DMS114 treated with DMSO at 0.1 percent for 48 hours (cell line): ENCODE results near the gene NDUFS2.
"Not testable (repeated sequence)": the region's sequence is repeated elsewhere in the genome, so short reads cannot be mapped to it uniquely, and the experiment has no call there.

ENCODE experiments used
- DNase-seq: peaks from one replicate; lab custom pipeline; 2025; ENCODE audit not compliant: unreplicated experiment; lab: John Stamatoyannopoulos, UW

Gene NDUFS2

GRCh38 chr1:161242313-161242712, 40.1 kb downstream of the NDUFS2 start:
- DNase-seq, result no peak

GRCh38 chr1:161244888-161245287, 42.7 kb downstream of the NDUFS2 start:
- DNase-seq, result no peak

- not testable (repeated sequence) for DNase-seq
Measured at GRCh38 chr1:161250100-161250499, 47.9 kb downstream of the NDUFS2 start.

GRCh38 chr1:161250829-161251228, 48.7 kb downstream of the NDUFS2 start:
- DNase-seq, result no peak

GRCh38 chr1:161251579-161251978, 49.4 kb downstream of the NDUFS2 start:
- no peak for DNase-seq

GRCh38 chr1:161255302-161255701, 53.1 kb downstream of the NDUFS2 start:
- DNase-seq, result not testable (repeated sequence)

GRCh38 chr1:161255955-161256520, 53.9 kb downstream of the NDUFS2 start:
- not testable (repeated sequence) for DNase-seq

GRCh38 chr1:161257109-161257508, 54.9 kb downstream of the NDUFS2 start:
- DNase-seq, result not testable (repeated sequence)

GRCh38 chr1:161258439-161259344, 56.5 kb downstream of the NDUFS2 start, which contains the start of gene PCP4L1:
Gene PCP4L1 (plus strand): TSS chr1:161258745. CDS start chr1:161258975, 230 bp downstream.
- peak; percentile 94 for DNase-seq

GRCh38 chr1:161259345-161259702, 57.2 kb downstream of the NDUFS2 start:
- DNase-seq, result no peak

- DNase-seq, result no peak
Measured at GRCh38 chr1:161259765-161260164, 57.6 kb downstream of the NDUFS2 start.

- DNase-seq, result no peak
Measured at GRCh38 chr1:161260376-161261260, 58.5 kb downstream of the NDUFS2 start.

- no peak for DNase-seq
Measured at GRCh38 chr1:161261261-161262235, 59.4 kb downstream of the NDUFS2 start.
